Activated T-helper 17 cell treated with anti-CD3 and anti-CD28 coated beads, Interleukin-2, amount 50 U/mL, for 72 hours (primary cell): ENCODE results near the gene PRPSAP2. TPM values are rescaled to one million over a fixed set of nuclear protein-coding genes. Genes with fewer than 3 reads are reported as not detected.

Source experiments
- ATAC-seq: fragments of 150-1000 bp; cut with Tn5 transposase; replicated peaks from 2 replicates; pipeline ENCODE4 v1.10.0; 2021; ENCODE audit warnings: mild to moderate bottlenecking, moderate library complexity
- H3K27ac Mint-ChIP-seq: one replicate; pipeline ENCODE4 v1.8.0; 2022; ENCODE audit warnings: mixed read lengths
- H3K27me3 Mint-ChIP-seq: one replicate; pipeline ENCODE4 v1.8.0; 2022; ENCODE audit warnings: mixed read lengths
- H3K36me3 Mint-ChIP-seq: one replicate; pipeline ENCODE4 v1.8.0; 2022; ENCODE audit warnings: low read depth, mild to moderate bottlenecking, mixed read lengths
- H3K4me1 Mint-ChIP-seq: one replicate; pipeline ENCODE4 v1.8.0; 2022; ENCODE audit warnings: mixed read lengths
- H3K4me3 Mint-ChIP-seq: one replicate; pipeline ENCODE4 v1.8.0; 2022; ENCODE audit warnings: mild to moderate bottlenecking, mixed read lengths
- H3K9me3 Mint-ChIP-seq: one replicate; pipeline ENCODE4 v1.8.0; 2022; ENCODE audit warnings: mixed read lengths
- total RNA-seq, 2 donors: library from RNA; stranded (reverse); gene quantifications; one replicate each; pipeline ENCODE4 v1.2.3, GENCODE V29; 2022

PRPSAP2 gene
- total RNA-seq, 2 donors from 2014 or later = 34.9 to 35.2 TPM

DNA sequence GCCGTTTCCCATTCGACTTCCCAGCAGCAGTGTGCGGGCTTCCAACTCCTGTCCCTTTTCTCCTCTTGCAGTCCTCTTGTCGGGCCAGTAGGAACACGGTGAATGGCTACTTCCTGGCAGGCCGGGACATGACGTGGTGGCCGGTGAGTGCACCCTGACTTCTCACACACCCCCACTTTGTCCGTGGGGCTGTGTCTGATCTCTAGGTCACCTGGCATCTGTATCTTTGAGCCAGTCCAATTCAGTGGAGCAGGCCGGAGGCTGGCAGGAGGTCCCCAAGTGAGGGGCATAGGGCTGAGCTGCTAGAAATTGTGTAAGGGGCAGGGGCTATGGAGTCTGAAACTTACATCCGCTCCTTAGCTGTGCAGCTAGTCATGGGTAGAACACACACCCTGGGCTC lies 100.7 kb downstream of the PRPSAP2 start:
- ATAC-seq = no peak
- Mint-ChIP-seq H3K27me3 (no peaks in the 10 kb centered on the region), H3K4me3 (no peak overlapping the region), H3K4me1 (peaks cover 26% of the 10 kb centered on the region), H3K27ac (no peak overlapping the region), H3K36me3 (no peaks in the 10 kb centered on the region), H3K9me3 (no peaks in the 10 kb centered on the region)

DNA sequence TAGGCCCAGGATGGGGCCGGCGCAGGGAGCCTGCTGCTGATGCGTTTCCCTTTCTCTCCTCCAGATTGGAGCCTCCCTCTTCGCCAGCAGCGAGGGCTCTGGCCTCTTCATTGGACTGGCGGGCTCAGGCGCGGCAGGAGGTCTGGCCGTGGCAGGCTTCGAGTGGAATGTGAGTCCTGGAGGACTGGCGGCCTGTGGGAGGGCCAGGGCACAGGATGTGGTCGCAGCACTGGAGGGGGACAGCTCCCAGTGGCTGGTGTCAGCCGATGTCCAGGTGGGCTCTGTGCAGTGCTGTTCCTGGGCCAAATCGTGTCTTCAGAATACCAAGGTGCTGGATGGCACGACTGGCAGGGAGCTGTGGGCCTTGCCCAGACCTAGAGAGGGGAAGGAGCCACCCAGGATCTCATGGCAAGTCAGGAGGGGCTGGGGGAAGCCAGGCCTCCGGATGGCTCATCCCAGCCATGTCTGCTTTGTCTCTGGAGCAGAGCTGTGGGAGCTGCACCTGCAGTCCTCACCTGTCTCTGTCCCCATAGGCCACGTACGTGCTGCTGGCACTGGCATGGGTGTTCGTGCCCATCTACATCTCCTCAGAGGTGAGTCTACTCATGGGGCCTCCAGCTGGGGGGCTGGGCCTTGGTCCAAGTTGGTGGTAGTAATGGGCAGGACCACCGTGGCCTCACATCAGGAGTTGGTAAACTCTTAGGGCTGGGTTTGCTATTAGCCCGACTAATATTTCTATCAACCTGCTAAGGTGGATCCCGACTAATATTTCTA lies 101.3 kb downstream of the PRPSAP2 start:
- H3K27ac Mint-ChIP-seq = no peak overlapping the region
- no peaks in the 10 kb centered on the region for H3K9me3 Mint-ChIP-seq
- H3K4me3 Mint-ChIP-seq = no peak overlapping the region
- no peak for ATAC-seq
- peaks cover 24% of the 10 kb centered on the region for H3K4me1 Mint-ChIP-seq
- H3K27me3 Mint-ChIP-seq = no peaks in the 10 kb centered on the region
- no peaks in the 10 kb centered on the region for H3K36me3 Mint-ChIP-seq

DNA sequence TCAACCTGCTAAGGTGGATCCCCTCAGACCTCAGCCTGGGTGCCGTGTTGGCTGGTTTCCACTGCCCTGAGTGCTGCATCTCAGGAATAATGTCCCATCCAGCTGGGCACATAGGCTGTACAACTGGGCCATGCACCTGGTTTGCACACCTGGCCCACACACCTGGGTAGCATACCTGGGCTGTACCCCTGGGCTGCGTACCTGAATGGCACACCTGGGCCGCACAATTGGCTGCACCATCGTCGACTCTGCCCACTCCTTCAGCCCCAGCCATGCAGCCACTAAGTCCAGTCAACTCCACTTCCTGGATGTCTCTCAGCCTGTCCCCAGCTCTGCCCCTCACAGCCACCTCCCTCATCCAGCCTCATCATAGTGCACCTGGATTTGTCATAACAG lies 101.9 kb downstream of the PRPSAP2 start:
- H3K4me3 Mint-ChIP-seq = no peak overlapping the region
- no peaks in the 10 kb centered on the region for H3K27me3 Mint-ChIP-seq
- peaks cover 20% of the 10 kb centered on the region for H3K4me1 Mint-ChIP-seq
- peak overlapping the region; percentile 43 for H3K27ac Mint-ChIP-seq
- no peak for ATAC-seq
- H3K36me3 Mint-ChIP-seq = no peaks in the 10 kb centered on the region
- no peaks in the 10 kb centered on the region for H3K9me3 Mint-ChIP-seq

DNA sequence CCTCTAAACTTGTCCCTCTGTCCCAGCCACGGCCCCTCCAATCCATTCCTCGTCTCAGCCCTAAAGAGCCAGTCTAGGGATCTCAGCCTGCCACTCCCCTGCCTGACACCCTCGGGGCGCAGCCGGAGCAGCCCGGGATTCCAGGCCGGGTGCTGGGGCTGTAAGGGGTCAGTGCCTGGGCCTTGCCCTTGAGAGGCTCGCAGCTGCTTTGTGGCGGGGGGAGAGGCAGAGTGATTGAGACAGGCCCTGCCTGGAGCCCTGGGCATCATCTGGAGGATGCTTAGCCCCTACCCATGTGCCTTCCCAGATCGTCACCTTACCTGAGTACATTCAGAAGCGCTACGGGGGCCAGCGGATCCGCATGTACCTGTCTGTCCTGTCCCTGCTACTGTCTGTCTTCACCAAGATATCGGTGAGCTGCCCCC lies 102.3 kb downstream of the PRPSAP2 start:
- Mint-ChIP-seq H3K4me3 (no peak overlapping the region), H3K9me3 (no peaks in the 10 kb centered on the region), H3K27me3 (no peaks in the 10 kb centered on the region), H3K36me3 (no peaks in the 10 kb centered on the region), H3K27ac (peak overlapping the region; percentile 43), H3K4me1 (peaks cover 19% of the 10 kb centered on the region)
- no peak for ATAC-seq

DNA sequence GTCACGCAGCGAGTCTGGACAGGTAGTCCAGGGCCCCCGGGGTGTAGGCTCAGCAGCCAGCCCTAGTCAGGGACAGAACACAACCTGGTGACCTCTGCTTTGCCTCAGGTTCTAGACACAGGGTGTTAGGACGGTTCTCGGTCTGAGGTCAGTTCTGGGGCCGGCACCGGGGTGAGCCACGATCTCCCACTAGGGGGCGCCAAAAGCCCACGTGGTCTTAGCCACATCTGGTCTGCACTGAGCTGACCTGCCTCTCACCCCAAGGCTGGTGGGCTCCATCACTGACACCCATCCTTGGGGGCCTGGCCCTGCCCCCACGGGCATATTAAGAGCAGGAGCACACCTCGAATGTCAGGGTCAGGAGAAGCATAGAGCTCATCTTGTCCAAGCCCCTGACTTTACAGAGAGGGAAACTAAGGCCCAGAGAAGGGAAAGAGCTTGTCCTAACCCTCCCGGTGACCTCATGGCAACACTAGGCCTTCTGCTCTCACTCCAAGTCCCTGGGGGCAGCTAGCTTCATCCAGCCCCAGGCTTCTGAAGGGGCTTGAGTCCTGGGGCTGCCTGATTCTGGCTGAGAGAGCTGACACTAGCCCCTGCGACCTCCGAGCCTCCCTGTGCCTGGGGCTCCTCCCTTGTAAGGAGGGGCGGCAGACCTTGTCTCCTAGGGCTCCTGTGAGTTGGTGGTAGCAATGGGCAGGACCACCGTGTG lies 103.0 kb downstream of the PRPSAP2 start:
- H3K4me3 Mint-ChIP-seq = peak overlapping the region; percentile 40
- no peaks in the 10 kb centered on the region for H3K36me3 Mint-ChIP-seq
- peaks cover 14% of the 10 kb centered on the region for H3K4me1 Mint-ChIP-seq
- no peaks in the 10 kb centered on the region for H3K9me3 Mint-ChIP-seq
- peak; percentile 70 for ATAC-seq
- H3K27ac Mint-ChIP-seq = peak overlapping the region; percentile 43
- H3K27me3 Mint-ChIP-seq = no peaks in the 10 kb centered on the region

DNA sequence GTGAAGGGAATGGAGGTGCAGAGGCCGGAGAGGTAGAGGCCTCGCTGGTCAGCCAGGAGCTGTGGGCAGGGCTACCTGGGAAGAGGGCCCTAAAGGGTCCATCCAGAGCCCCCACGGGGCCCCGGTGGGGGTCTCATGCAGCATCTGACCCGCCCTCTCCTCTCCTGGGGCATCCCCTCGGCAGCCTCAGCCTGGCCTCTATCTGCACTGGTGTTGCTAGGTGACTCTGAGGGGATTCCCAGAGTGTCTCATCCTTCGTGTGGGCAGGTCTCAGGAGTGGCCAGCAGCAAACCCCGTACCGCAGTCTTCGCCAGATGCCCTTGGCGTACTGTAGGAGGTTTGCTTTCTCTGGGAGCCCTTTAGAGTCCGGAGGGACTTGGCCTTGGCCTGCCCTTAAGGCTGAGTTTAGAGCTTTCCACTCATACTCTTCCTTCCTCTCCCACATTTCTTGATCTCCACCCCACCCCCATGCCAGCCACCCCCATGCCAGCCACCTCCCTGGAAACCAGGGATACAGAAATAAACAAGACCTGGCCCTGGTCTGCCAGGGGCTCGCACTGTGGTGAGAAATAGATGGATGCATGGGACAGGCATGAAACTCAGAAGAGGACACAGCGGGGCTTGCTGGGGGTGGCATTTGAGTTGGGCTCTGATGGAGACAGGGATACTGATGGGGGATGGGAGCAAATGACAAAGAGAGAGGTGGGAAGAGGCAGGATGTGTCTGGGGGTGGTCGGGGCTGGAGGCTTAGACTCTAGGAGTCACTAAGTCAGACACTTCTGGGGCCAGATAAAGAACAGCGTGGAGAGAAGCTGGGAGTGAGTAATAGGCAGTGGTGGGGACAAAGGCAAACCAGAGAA lies 103.9 kb downstream of the PRPSAP2 start:
- peak overlapping the region; percentile 40 for H3K4me3 Mint-ChIP-seq
- H3K9me3 Mint-ChIP-seq = no peaks in the 10 kb centered on the region
- no peaks in the 10 kb centered on the region for H3K27me3 Mint-ChIP-seq
- peak overlapping the region; percentile 56 for H3K27ac Mint-ChIP-seq
- no peaks in the 10 kb centered on the region for H3K36me3 Mint-ChIP-seq
- ATAC-seq = peak; percentile 91
- H3K4me1 Mint-ChIP-seq = peaks cover 14% of the 10 kb centered on the region

DNA sequence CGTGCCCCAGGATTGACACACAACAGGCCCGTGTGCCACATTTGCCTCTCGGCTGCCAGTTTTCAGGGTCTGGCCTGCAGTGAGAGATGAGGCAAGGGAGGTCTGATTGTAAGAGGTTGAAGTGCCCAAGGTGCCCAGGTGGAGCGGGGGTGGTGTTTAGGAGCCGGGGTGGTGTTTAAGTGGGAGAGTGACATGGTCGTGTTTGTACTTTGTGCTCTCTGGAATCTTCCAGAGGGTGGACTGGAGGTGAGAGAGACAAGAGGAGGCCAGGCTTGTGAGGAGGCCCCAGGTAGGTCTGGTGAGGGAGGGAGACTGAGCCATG lies 104.5 kb downstream of the PRPSAP2 start:
- H3K4me1 Mint-ChIP-seq = peaks cover 14% of the 10 kb centered on the region
- H3K36me3 Mint-ChIP-seq = no peaks in the 10 kb centered on the region
- peak overlapping the region; percentile 56 for H3K27ac Mint-ChIP-seq
- no peaks in the 10 kb centered on the region for H3K27me3 Mint-ChIP-seq
- H3K4me3 Mint-ChIP-seq = peak overlapping the region; percentile 40
- no peak for ATAC-seq
- H3K9me3 Mint-ChIP-seq = no peaks in the 10 kb centered on the region

DNA sequence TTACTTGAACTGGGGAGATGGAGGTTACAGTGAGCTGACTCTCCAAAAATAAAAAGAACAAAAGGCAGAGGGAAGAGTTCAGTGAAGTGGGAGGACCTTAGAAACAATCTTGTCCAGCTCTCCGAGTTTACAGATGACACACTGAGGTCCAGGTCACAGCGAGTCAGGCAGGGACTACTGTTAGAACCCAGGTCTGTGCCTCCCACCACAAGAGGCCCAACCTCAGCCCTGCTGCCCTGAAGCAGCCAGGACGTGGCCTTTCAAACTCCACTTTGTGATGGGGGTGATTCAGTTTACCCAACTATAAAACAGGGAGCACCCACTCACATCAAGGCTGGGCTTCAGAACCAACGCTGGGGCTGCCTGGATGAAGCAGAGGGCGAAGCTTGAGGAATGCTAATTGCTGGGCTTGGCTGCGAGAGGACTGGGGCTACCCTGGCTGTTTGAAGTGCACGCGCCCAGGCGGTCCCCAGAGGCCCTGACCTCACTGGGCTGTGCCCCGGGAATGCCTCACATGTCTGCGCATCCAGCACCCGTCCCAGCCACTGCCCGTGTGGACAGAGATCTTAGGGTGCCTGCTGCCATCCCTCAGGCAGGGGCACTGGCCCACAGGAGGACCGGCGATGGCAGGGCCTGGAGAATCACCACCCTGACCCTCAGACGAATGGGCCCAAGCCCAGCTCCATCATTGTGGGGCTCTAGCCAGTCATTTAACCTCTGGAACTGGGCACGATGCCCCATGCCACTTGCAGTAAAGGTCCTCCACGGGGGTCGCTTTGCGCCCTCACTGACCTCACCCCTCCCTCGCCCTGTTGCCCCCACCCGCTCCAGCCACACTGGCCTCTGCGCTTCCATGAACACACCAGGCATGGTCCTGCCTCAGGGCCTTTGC lies 105.4 kb downstream of the PRPSAP2 start:
- ATAC-seq = peak; percentile 13
- Mint-ChIP-seq H3K36me3 (no peaks in the 10 kb centered on the region), H3K27ac (peak overlapping the region; percentile 56), H3K27me3 (no peaks in the 10 kb centered on the region), H3K4me1 (peaks cover 14% of the 10 kb centered on the region), H3K4me3 (no peak overlapping the region), H3K9me3 (no peaks in the 10 kb centered on the region)

DNA sequence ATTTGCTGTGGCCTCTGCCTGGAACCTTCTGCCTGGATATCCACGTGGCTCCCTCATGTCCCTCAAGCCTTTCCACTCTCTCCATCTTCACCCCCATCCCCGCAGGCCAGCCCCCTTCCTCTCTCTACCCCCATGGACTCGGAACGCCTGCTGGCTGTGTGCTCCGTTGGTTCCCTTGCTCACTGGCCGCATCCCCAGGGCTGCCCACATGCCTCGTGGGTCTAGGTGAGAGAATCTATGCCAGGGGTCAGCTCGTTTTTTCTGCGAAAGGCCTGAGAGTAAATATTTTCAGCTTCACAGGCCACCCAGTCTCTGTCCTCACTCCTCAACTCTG lies 106.1 kb downstream of the PRPSAP2 start:
- peak overlapping the region; percentile 29 for H3K27ac Mint-ChIP-seq
- H3K4me1 Mint-ChIP-seq = peaks cover 14% of the 10 kb centered on the region

DNA sequence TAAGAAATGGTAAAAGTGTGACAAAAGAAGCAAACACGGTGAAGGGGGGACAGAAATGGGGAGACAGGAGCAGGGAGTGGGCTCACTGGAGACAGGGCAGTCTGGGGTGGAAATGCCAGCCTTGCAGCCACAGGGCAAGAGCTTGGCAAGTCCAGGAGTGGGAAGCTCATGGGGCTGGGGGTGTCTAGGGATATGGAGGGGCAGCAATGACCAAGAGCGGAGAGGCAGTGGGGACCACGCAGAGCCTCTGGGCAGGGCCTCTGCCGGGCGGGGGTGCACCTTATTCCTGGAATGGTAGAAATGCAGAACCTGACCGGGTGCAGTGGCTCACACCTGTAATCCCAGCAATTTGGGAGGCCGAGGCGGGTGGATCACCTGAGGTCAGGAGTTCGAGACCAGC lies 106.6 kb downstream of the PRPSAP2 start:
- Mint-ChIP-seq H3K27me3 (no peaks in the 10 kb centered on the region), H3K27ac (peak overlapping the region; percentile 29), H3K4me3 (no peak overlapping the region), H3K9me3 (no peaks in the 10 kb centered on the region), H3K36me3 (peaks cover 1% of the 10 kb centered on the region), H3K4me1 (peaks cover 16% of the 10 kb centered on the region)
- ATAC-seq = no peak

More for the DNA sequence above, 106.1 kb downstream of the PRPSAP2 start:
- Mint-ChIP-seq H3K4me3 (no peak overlapping the region), H3K9me3 (no peaks in the 10 kb centered on the region), H3K36me3 (no peaks in the 10 kb centered on the region), H3K27me3 (no peaks in the 10 kb centered on the region)
- ATAC-seq = no peak

DNA sequence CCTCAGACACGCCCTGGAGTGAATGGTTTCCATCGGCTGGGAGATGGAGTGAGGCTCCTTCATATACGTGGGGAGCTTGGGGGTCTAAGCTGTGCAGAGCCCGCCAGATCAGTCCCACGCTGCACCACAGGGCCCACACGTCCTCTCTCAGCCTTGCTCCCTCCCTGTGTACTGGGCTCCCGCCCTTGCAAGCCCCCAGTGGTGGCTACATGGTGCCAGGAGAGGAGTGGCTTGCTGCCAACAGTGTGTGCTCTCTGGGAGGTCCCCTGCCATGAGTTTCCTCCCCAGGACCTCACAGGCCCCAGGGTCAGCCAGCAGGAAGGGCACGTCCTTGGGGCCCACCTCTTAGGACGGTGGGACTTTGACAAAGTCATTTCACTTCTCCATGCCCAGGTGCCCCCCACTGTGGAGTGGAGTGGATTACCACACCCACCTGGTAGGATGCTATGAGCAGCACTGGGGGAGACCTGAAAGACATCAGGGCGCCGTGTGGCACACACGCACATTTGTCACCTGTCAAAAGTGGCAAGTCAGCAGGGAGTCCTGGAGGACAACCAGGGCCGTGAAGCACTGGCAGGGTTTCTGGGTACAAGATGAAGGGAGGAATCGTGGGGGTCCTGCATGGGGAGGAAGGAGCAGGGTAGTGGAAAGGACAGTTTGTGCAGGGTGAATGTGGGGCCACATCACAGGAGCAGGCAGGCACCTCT lies 107.8 kb downstream of the PRPSAP2 start:
- ATAC-seq = no peak
- peaks cover 16% of the 10 kb centered on the region for H3K4me1 Mint-ChIP-seq
- no peaks in the 10 kb centered on the region for H3K9me3 Mint-ChIP-seq
- H3K27me3 Mint-ChIP-seq = no peaks in the 10 kb centered on the region
- H3K36me3 Mint-ChIP-seq = peaks cover 11% of the 10 kb centered on the region
- no peak overlapping the region for H3K4me3 Mint-ChIP-seq
- no peak overlapping the region for H3K27ac Mint-ChIP-seq

DNA sequence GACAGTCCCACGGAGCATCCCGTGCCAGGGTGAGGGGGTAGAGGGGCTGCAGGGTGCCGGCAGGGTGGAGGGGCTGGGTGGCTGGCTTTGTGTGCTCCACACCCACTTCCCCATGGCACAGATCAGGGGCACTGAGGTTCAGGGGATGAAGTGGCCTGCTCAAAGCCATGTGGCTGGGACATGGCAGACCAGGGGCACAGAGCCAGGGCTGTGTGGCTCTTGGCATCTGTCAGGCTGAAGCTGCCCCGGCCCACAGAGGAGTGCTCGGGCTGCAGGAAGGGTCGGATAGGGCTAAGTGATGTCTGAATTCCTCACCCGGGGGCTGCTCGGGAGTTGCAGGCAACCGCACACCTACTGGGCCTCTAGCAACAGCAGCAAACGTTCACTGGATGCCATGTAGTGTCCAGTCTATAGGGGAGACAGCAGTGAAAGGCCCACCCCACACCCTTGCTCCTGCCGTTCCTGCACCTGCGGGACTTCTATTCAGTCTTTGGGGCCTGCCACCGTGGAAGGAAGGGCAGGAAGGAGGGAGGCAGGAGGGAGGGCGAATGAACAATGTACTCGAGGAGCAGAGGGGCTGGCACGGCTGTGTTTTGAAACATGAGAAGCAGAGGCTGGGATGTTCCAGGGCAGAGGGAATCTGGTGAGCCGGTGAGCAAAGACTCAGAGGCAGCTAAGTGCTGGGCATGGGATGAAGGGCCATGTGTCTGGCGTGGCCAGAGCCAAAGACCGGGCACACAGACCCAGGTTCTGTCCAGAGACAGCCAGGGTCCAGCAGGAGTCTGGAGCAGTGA lies 109.1 kb downstream of the PRPSAP2 start:
- H3K4me3 Mint-ChIP-seq = no peak overlapping the region
- H3K9me3 Mint-ChIP-seq = no peaks in the 10 kb centered on the region
- peaks cover 9% of the 10 kb centered on the region for H3K4me1 Mint-ChIP-seq
- no peak for ATAC-seq
- peaks cover 11% of the 10 kb centered on the region for H3K36me3 Mint-ChIP-seq
- no peak overlapping the region for H3K27ac Mint-ChIP-seq
- H3K27me3 Mint-ChIP-seq = no peaks in the 10 kb centered on the region

DNA sequence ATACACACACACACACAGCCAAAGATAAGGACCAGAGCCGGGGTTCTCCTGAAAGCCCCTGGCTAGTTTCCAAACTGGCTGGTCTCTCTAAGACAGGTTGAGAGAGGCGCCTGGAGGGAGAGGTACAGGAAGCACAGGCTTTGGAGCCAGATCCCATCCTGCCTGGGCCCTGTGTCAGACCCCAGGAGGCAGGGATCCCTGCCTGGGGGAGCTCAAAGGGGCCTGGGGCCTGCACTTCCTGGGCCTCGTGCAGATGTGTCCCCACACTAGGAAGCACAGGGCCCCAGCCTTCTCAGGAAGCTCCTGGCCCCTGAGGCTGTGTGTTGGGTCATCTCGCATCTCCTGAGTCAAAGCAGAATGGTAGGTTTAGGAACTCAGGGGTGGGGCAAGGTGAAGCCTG lies 110.0 kb downstream of the PRPSAP2 start:
- peaks cover 4% of the 10 kb centered on the region for H3K4me1 Mint-ChIP-seq
- no peaks in the 10 kb centered on the region for H3K9me3 Mint-ChIP-seq
- no peak for ATAC-seq
- no peaks in the 10 kb centered on the region for H3K27me3 Mint-ChIP-seq
- H3K4me3 Mint-ChIP-seq = no peak overlapping the region
- peaks cover 11% of the 10 kb centered on the region for H3K36me3 Mint-ChIP-seq
- no peak overlapping the region for H3K27ac Mint-ChIP-seq
